CD14-positive monocyte (primary cell): ENCODE data around the gene DDR1. TPM values are rescaled to one million over a fixed set of nuclear protein-coding genes. Genes with fewer than 3 reads are reported as not detected.
"Not testable (repeated sequence)": the region's sequence is repeated elsewhere in the genome, so short reads cannot be mapped to it uniquely, and the experiment has no call there.

Source experiments
- DNase-seq, 3 donors: peaks; one replicate each; pipeline ENCODE4 v3.0.0-alpha.2; 2011 to 2022
- H2AFZ ChIP-seq: 2 replicates; pipeline ENCODE4 v1.6.0; 2012; ENCODE audit warnings: mild to moderate bottlenecking, low read depth, low read length, inconsistent platforms; ENCODE audit not compliant: insufficient read depth, poor library complexity, severe bottlenecking
- H3K27ac ChIP-seq, 2 donors: 1 replicate in 1 of 2; 2 replicates in 1 of 2; pipeline ENCODE4 v1.5.1; 2012 to 2013; ENCODE audit warnings: low read length in 2 of 2, control low read depth in 1 of 2, inconsistent platforms in 1 of 2, low read depth in 1 of 2, mild to moderate bottlenecking in 1 of 2
- H3K27me3 ChIP-seq, 2 donors: one replicate each; pipeline versions ENCODE4 v1.6.0 to v1.6.1; 2011 to 2013; ENCODE audit warnings: low read length in 2 of 2; ENCODE audit not compliant: control insufficient read depth in 2 of 2, insufficient read depth in 2 of 2
- H3K36me3 ChIP-seq, 2 donors: replicated peaks in 1 of 2; 1 replicate in 1 of 2; 2 replicates in 1 of 2; pipeline versions ENCODE4 v1.5.1 to v1.6.1; 2012 to 2013; ENCODE audit warnings: low read length in 2 of 2, control low read depth in 1 of 2, inconsistent platforms in 1 of 2, mild to moderate bottlenecking in 1 of 2; ENCODE audit not compliant: insufficient read depth in 2 of 2, control insufficient read depth in 1 of 2
- H3K4me1 ChIP-seq, 2 donors: 1 replicate in 1 of 2; 2 replicates in 1 of 2; pipeline versions ENCODE4 v1.5.1 to v1.6.1; 2012 to 2013; ENCODE audit warnings: low read length in 2 of 2, control low read depth in 1 of 2, inconsistent platforms in 1 of 2, mild to moderate bottlenecking in 1 of 2, moderate library complexity in 1 of 2; ENCODE audit not compliant: insufficient read depth in 2 of 2, control insufficient read depth in 1 of 2
- H3K4me2 ChIP-seq: replicated peaks from 2 replicates; pipeline ENCODE3; 2012; ENCODE audit warnings: low read length, moderate library complexity, mild to moderate bottlenecking; ENCODE audit not compliant: poor library complexity, severe bottlenecking; ENCODE audit errors: extremely low read depth
- H3K4me3 ChIP-seq, 3 experiments: fragments of 200-600 bp in 1 of 3; sonication (generic) in 1 of 3; replicated peaks in 1 of 3; 1 replicate in 2 of 3; 2 replicates in 1 of 3; pipeline ENCODE4 v1.5.1; 2011 to 2013; ENCODE audit warnings: low read length in 3 of 3, mild to moderate bottlenecking in 3 of 3, control low read depth in 2 of 3, low read depth in 2 of 3, inconsistent platforms in 1 of 3, moderate library complexity in 1 of 3
- H3K79me2 ChIP-seq: 2 replicates; pipeline ENCODE4 v1.6.0; 2012; ENCODE audit warnings: mild to moderate bottlenecking, control low read depth, inconsistent platforms, low read length, moderate library complexity; ENCODE audit not compliant: insufficient read depth
- H3K9ac ChIP-seq: 2 replicates; pipeline ENCODE4 v1.6.0; 2017; ENCODE audit warnings: low read length, mild to moderate bottlenecking; ENCODE audit not compliant: insufficient read depth, poor library complexity, severe bottlenecking
- H3K9me3 ChIP-seq, 2 donors: replicated peaks in 1 of 2; 1 replicate in 1 of 2; 2 replicates in 1 of 2; pipeline versions ENCODE4 v1.5.1 to v1.6.1; 2012 to 2013; ENCODE audit warnings: low read length in 2 of 2, control low read depth in 1 of 2; ENCODE audit not compliant: control insufficient read depth in 1 of 2, insufficient read depth in 1 of 2
- H4K20me1 ChIP-seq: 2 replicates; pipeline ENCODE4 v1.6.0; 2012; ENCODE audit warnings: mild to moderate bottlenecking, low read length, control low read depth, moderate library complexity; ENCODE audit not compliant: insufficient read depth
- H3K27ac Mint-ChIP-seq, 7 donors: one replicate each; pipeline ENCODE4 v1.8.0; 2020; ENCODE audit warnings: mild to moderate bottlenecking in 7 of 7, mixed read lengths in 7 of 7, moderate library complexity in 6 of 7, inconsistent platforms in 2 of 7
- H3K27me3 Mint-ChIP-seq, 3 donors: one replicate each; pipeline ENCODE4 v1.8.0; 2021 to 2022; ENCODE audit warnings: low read depth in 3 of 3, mild to moderate bottlenecking in 3 of 3, mixed read lengths in 3 of 3, moderate library complexity in 3 of 3, inconsistent platforms in 1 of 3
- H3K36me3 Mint-ChIP-seq, 2 donors: one replicate each; pipeline ENCODE4 v1.8.0; 2020; ENCODE audit warnings: mixed read lengths in 2 of 2, inconsistent platforms in 1 of 2, mild to moderate bottlenecking in 1 of 2
- H3K4me1 Mint-ChIP-seq: one replicate; pipeline ENCODE4 v1.8.0; 2020; ENCODE audit warnings: mild to moderate bottlenecking, mixed read lengths
- H3K4me3 Mint-ChIP-seq, 2 donors: one replicate each; pipeline ENCODE4 v1.8.0; 2020; ENCODE audit warnings: mild to moderate bottlenecking in 2 of 2, mixed read lengths in 2 of 2, moderate library complexity in 1 of 2
- H3K9me3 Mint-ChIP-seq, 7 donors: one replicate each; pipeline ENCODE4 v1.8.0; 2020 to 2022; ENCODE audit warnings: mixed read lengths in 7 of 7, mild to moderate bottlenecking in 6 of 7, moderate library complexity in 6 of 7, inconsistent platforms in 2 of 7
- CTCF ChIP-seq: fragments of 200-600 bp; IDR thresholded peaks from one replicate; pipeline ENCODE4 v1.8.0; 2022; ENCODE audit warnings: antibody characterized with exemption, mild to moderate bottlenecking
- WGBS: methylation state at CpG from one replicate; pipeline ENCODE4 v1.1.5; 2013; ENCODE audit warnings: missing lambda C conversion rate; ENCODE audit not compliant: insufficient coverage; 5-methylcytosine and 5-hydroxymethylcytosine counted together
- intact Hi-C, 2 donors: fragments of 100-400 bp; cut with micrococcal nuclease; formaldehyde crosslinking; loops; one replicate each; pipeline versions ENCODE4 v1.15.0 to v1.15.1; 2023
- polyA plus RNA-seq, 3 donors: library from polyadenylated mRNA; depleted of rRNA in 1 of 3; unstranded in 2 of 3; stranded (reverse) in 1 of 3; fragments of 300-500 nt in 2 of 3; fragments of >200 nt in 1 of 3; fragmentation: Illumina TruSeq in 2 of 3; gene quantifications; 1 replicate in 2 of 3; 2 replicates in 1 of 3; pipeline ENCODE4 v1.2.3, GENCODE V29; 2012 to 2021

DDR1 gene
- polyA plus RNA-seq, 3 donors: 0.39 to 1.0 (median 0.51) TPM

GRCh38 chr6:30864325-30864724 is 20.0 kb upstream of the DDR1 start:
- no peaks in the 10 kb centered on the region for H3K36me3 Mint-ChIP-seq
- Histone ChIP-seq H3K9me3 (peaks cover 10 to 16% of the 10 kb centered on the region in 2 donors), H3K4me2 (no peak overlapping the region), H3K27me3 (no peaks in the 10 kb centered on the region), H3K36me3 (no peaks in the 10 kb centered on the region), H3K4me1 (no peaks in the 10 kb centered on the region), H3K9ac (no peak overlapping the region), H4K20me1 (no peaks in the 10 kb centered on the region), H2AFZ (no peak overlapping the region), H3K79me2 (no peaks in the 10 kb centered on the region), H3K27ac (no peak overlapping the region), H3K4me3 (no peak overlapping the region)
- H3K4me3 Mint-ChIP-seq: no peak overlapping the region
- no peaks in the 10 kb centered on the region for H3K4me1 Mint-ChIP-seq
- TF ChIP-seq CTCF: no peak
- DNase-seq: no peak
- 95% methylated on average over 3 of the region's 4 CpGs for WGBS
- intact Hi-C loops: no loop called here
- no peak overlapping the region for H3K27ac Mint-ChIP-seq
- H3K27me3 Mint-ChIP-seq: peaks cover 7 to 12% (median 12%) of the 10 kb centered on the region in 3 donors
- H3K9me3 Mint-ChIP-seq: peaks cover 10 to 20% (median 17%) of the 10 kb centered on the region in 7 donors

- H3K36me3 ChIP-seq, H3K27ac ChIP-seq, H3K4me1 ChIP-seq, intact Hi-C loops, H3K4me1 Mint-ChIP-seq, H3K4me2 ChIP-seq, H3K27ac Mint-ChIP-seq, H2AFZ ChIP-seq, H4K20me1 ChIP-seq, H3K4me3 Mint-ChIP-seq, H3K27me3 ChIP-seq, H3K79me2 ChIP-seq, H3K4me3 ChIP-seq, H3K27me3 Mint-ChIP-seq, DNase-seq, H3K9ac ChIP-seq, H3K36me3 Mint-ChIP-seq: not testable (repeated sequence)
- H3K9me3 Mint-ChIP-seq: peaks cover 26 to 44% (median 42%) of the 10 kb centered on the region in 7 donors
- 96% methylated on average over 10 of the region's 12 CpGs for WGBS
- peaks cover 30 to 34% of the 10 kb centered on the region in 2 donors for H3K9me3 ChIP-seq
Measured at GRCh38 chr6:30869241-30869749, 15.0 kb upstream of the DDR1 start.
